Vagina (tissue), 2 donors: ENCODE data around the gene MRPS17. TPM values are rescaled to one million over a fixed set of nuclear protein-coding genes. Genes with fewer than 3 reads are reported as not detected.

Experiments
- DNase-seq, 2 donors: peaks; one replicate each; pipeline ENCODE4 v3.0.0-alpha.2; 2017; ENCODE audit errors: extremely low spot score in 2 of 2
- H3K27ac ChIP-seq: fragments of 200-600 bp; sonication (generic); one replicate; pipeline ENCODE4 v1.5.1; 2019
- H3K27me3 ChIP-seq: fragments of 200-600 bp; sonication (generic); one replicate; pipeline ENCODE4 v1.5.1; 2019
- H3K36me3 ChIP-seq, 2 donors: fragments of 200-600 bp; sonication (generic); one replicate each; pipeline ENCODE4 v1.5.1; 2017 to 2019
- H3K4me1 ChIP-seq: fragments of 200-600 bp; sonication (generic); one replicate; pipeline ENCODE4 v1.5.1; 2019
- H3K4me3 ChIP-seq, 2 donors: fragments of 200-600 bp; sonication (generic); 1 replicate in 1 of 2; 2 replicates in 1 of 2; pipeline ENCODE4 v1.5.1; 2016 to 2019
- H3K9me3 ChIP-seq: fragments of 200-600 bp; sonication (generic); one replicate; pipeline ENCODE4 v1.5.1; 2019
- CTCF ChIP-seq, 3 experiments: fragments of 450-650 bp in 2 of 3; fragments of 200-600 bp in 1 of 3; sonication (generic) in 1 of 3; IDR thresholded peaks; one replicate each; pipeline ENCODE4 v1.5.1; 2017 to 2019; ENCODE audit warnings: antibody characterized with exemption in 3 of 3, mild to moderate bottlenecking in 2 of 3, moderate library complexity in 2 of 3
- POLR2A ChIP-seq, 2 donors: fragments of 450-650 bp; IDR thresholded peaks; one replicate each; pipeline ENCODE4 v1.6.1; 2017; ENCODE audit warnings: antibody characterized with exemption in 2 of 2, mild to moderate bottlenecking in 2 of 2, moderate library complexity in 2 of 2
- POLR2AphosphoS5 ChIP-seq, 2 donors: sonication (generic); formaldehyde crosslinking; IDR thresholded peaks; one replicate each; pipeline ENCODE4 v1.9.0; 2017; ENCODE audit warnings: antibody characterized with exemption in 2 of 2, mild to moderate bottlenecking in 2 of 2, low read depth in 1 of 2; ENCODE audit not compliant: insufficient read depth in 1 of 2
- intact Hi-C: fragments of 100-400 bp; cut with DNase I; formaldehyde crosslinking; loops from one replicate; pipeline ENCODE4 v1.15.1; 2023
- total RNA-seq: library from RNA; depleted of rRNA; stranded (reverse); fragments of >200 nt; gene quantifications from one replicate; pipeline ENCODE4 v1.2.3, GENCODE V29; 2016

MRPS17 gene
- total RNA-seq, 1 donor from 2014 or later = 5.6 TPM

GRCh38 chr7:55977831-55978230 lies 26.2 kb downstream of the MRPS17 start:
- Histone ChIP-seq H3K27ac (no peak overlapping the region), H3K4me1 (peaks cover 1% of the 10 kb centered on the region), H3K4me3 (no peak overlapping the region), H3K9me3 (no peaks in the 10 kb centered on the region), H3K27me3 (no peaks in the 10 kb centered on the region), H3K36me3 (peaks cover 0 to 46% of the 10 kb centered on the region in 2 donors)
- intact Hi-C loops = no loop called here
- TF ChIP-seq POLR2AphosphoS5 (IDR thresholded peaks at IDR 0.05; ENCODE audit: insufficient read depth in 1 of 2, low read depth in 1 of 2) (no peak), CTCF (IDR thresholded peaks at IDR 0.05) (no peak), POLR2A (IDR thresholded peaks at IDR 0.05) (no peak)
- DNase-seq = no peak

- H3K9me3 ChIP-seq = no peaks in the 10 kb centered on the region
- peaks cover 3 to 68% of the 10 kb centered on the region in 2 donors for H3K36me3 ChIP-seq
- H3K4me1 ChIP-seq = no peaks in the 10 kb centered on the region
- no peaks in the 10 kb centered on the region for H3K27me3 ChIP-seq
- TF ChIP-seq POLR2AphosphoS5 (IDR thresholded peaks at IDR 0.05; ENCODE audit: insufficient read depth in 1 of 2, low read depth in 1 of 2) (no peak), CTCF (IDR thresholded peaks at IDR 0.05) (no peak), POLR2A (IDR thresholded peaks at IDR 0.05) (no peak)
- intact Hi-C loops = no loop called here
- H3K27ac ChIP-seq = no peak overlapping the region
- no peak for DNase-seq
- no peak overlapping the region for H3K4me3 ChIP-seq
Observed at GRCh38 chr7:55980266-55980665, 28.6 kb downstream of the MRPS17 start.

GRCh38 chr7:55983537-55983936 lies 31.9 kb downstream of the MRPS17 start:
- H3K4me3 ChIP-seq = no peak overlapping the region
- intact Hi-C loops = no loop called here
- TF ChIP-seq CTCF (IDR thresholded peaks at IDR 0.05) (no peak), POLR2AphosphoS5 (IDR thresholded peaks at IDR 0.05; ENCODE audit: insufficient read depth in 1 of 2, low read depth in 1 of 2) (no peak), POLR2A (IDR thresholded peaks at IDR 0.05) (no peak)
- no peak overlapping the region for H3K27ac ChIP-seq
- no peaks in the 10 kb centered on the region for H3K4me1 ChIP-seq
- H3K27me3 ChIP-seq = no peaks in the 10 kb centered on the region
- no peaks in the 10 kb centered on the region for H3K9me3 ChIP-seq
- no peak for DNase-seq
- H3K36me3 ChIP-seq = peaks cover 3 to 78% of the 10 kb centered on the region in 2 donors

- TF ChIP-seq POLR2A (IDR thresholded peaks at IDR 0.05) = no peak
- TF ChIP-seq POLR2AphosphoS5 (IDR thresholded peaks at IDR 0.05; ENCODE audit: insufficient read depth in 1 of 2, low read depth in 1 of 2) = no peak
- TF ChIP-seq CTCF (IDR thresholded peaks at IDR 0.05) = no peak
- H3K4me3 ChIP-seq = no peak overlapping the region
- no peak for DNase-seq
- H3K4me1 ChIP-seq = no peaks in the 10 kb centered on the region
- H3K27ac ChIP-seq = no peak overlapping the region
- H3K36me3 ChIP-seq = peaks cover 0 to 79% of the 10 kb centered on the region in 2 donors
- no peaks in the 10 kb centered on the region for H3K27me3 ChIP-seq
- intact Hi-C loops = no loop called here
- H3K9me3 ChIP-seq = no peaks in the 10 kb centered on the region
Observed at GRCh38 chr7:55992346-55992745, 40.7 kb downstream of the MRPS17 start.

GRCh38 chr7:55996856-55997500 lies 45.3 kb downstream of the MRPS17 start:
- H3K36me3 ChIP-seq = peaks cover 0 to 57% of the 10 kb centered on the region in 2 donors
- intact Hi-C loops = no loop called here
- H3K4me3 ChIP-seq = no peak overlapping the region
- no peaks in the 10 kb centered on the region for H3K27me3 ChIP-seq
- H3K27ac ChIP-seq = no peak overlapping the region
- DNase-seq = no peak
- no peaks in the 10 kb centered on the region for H3K4me1 ChIP-seq
- no peaks in the 10 kb centered on the region for H3K9me3 ChIP-seq
- TF ChIP-seq CTCF (IDR thresholded peaks at IDR 0.05) (no peak), POLR2AphosphoS5 (IDR thresholded peaks at IDR 0.05; ENCODE audit: insufficient read depth in 1 of 2, low read depth in 1 of 2) (no peak), POLR2A (IDR thresholded peaks at IDR 0.05) (no peak)
